Left lung (tissue), 10 donors: ENCODE data around the gene FUZ. TPM values are rescaled to one million over a fixed set of nuclear protein-coding genes. Genes with fewer than 3 reads are reported as not detected.

ENCODE experiments used
- ATAC-seq: fragments of 200-7000 bp; cut with Tn5 transposase; one replicate; pipeline ENCODE4 v1.9.1; 2020; ENCODE audit warnings: moderate library complexity
- DNase-seq, 4 donors: peaks; one replicate each; pipeline ENCODE4 v3.0.0-alpha.2; 2013 to 2020
- H3K27ac ChIP-seq, 2 donors: fragments of 200-600 bp; sonication (generic) in 1 of 2; one replicate each; pipeline versions ENCODE4 v1.5.0 to v1.8.0; 2020 to 2021
- H3K27me3 ChIP-seq, 2 donors: fragments of 200-600 bp; sonication (generic) in 1 of 2; one replicate each; pipeline versions ENCODE4 v1.5.0 to v1.8.0; 2020 to 2021
- H3K36me3 ChIP-seq, 2 donors: fragments of 200-600 bp; sonication (generic) in 1 of 2; one replicate each; pipeline versions ENCODE4 v1.5.0 to v1.8.0; 2020 to 2021
- H3K4me1 ChIP-seq, 2 donors: fragments of 200-600 bp; one replicate each; pipeline ENCODE4 v1.8.0; 2021
- H3K4me3 ChIP-seq, 2 donors: fragments of 200-600 bp; sonication (generic) in 1 of 2; one replicate each; pipeline versions ENCODE4 v1.5.0 to v1.8.0; 2020 to 2021; ENCODE audit warnings: mild to moderate bottlenecking in 1 of 2
- H3K9me3 ChIP-seq, 2 donors: fragments of 200-600 bp; sonication (generic) in 1 of 2; one replicate each; pipeline versions ENCODE4 v1.5.0 to v1.8.0; 2020 to 2021
- intact Hi-C, 2 donors: fragments of 100-400 bp; cut with DNase I; formaldehyde crosslinking; loops; one replicate each; pipeline versions ENCODE4 v1.11.2 to v1.14.2; 2022
- polyA plus RNA-seq, 6 donors: library from polyadenylated mRNA; unstranded; fragments of 120-200 nt; gene quantifications; one replicate each; pipeline ENCODE4 v1.2.1, GENCODE V29; 2013; ENCODE audit not compliant: insufficient read length in 6 of 6
- total RNA-seq, 2 donors: library from RNA; stranded (reverse); fragmentation: NEBNext Ultra II Directional; extraction: Animal tissue kit (Norgen Biotek cat#: 25700); gene quantifications; one replicate each; pipeline ENCODE4 v1.2.1, GENCODE V29; 2021
- TF ChIP-seq, protein P1 (sequence below), 2 donors: fragments of 200-600 bp; sonication (generic) in 1 of 2; IDR thresholded peaks; one replicate each; pipeline versions ENCODE4 v1.5.0 to v1.8.0; 2021; ENCODE audit warnings: antibody characterized with exemption in 2 of 2
- donor health status: DM: no; HTN: yes; CAD: no.
- donor health status: DM: no; HTN: no; CAD: no.

FUZ gene
- total and polyA plus RNA-seq, 8 donors, result 15.3 to 31.7 (median 25.8) TPM

- H3K4me1 ChIP-seq, result peaks cover 22 to 50% of the 10 kb centered on the region in 2 donors
- H3K27me3 ChIP-seq, result peaks cover 0 to 9% of the 10 kb centered on the region in 2 donors
- peaks cover 0 to 16% of the 10 kb centered on the region in 2 donors for H3K36me3 ChIP-seq
- ATAC-seq (peak; percentile 96), DNase-seq (peak; percentile 86 to 97 (median 92))
- intact Hi-C loops, result no loop called here
- peak within 1 kb of the TSS; percentile 71 to 83 for H3K4me3 ChIP-seq
- TF ChIP-seq, protein P1, sequence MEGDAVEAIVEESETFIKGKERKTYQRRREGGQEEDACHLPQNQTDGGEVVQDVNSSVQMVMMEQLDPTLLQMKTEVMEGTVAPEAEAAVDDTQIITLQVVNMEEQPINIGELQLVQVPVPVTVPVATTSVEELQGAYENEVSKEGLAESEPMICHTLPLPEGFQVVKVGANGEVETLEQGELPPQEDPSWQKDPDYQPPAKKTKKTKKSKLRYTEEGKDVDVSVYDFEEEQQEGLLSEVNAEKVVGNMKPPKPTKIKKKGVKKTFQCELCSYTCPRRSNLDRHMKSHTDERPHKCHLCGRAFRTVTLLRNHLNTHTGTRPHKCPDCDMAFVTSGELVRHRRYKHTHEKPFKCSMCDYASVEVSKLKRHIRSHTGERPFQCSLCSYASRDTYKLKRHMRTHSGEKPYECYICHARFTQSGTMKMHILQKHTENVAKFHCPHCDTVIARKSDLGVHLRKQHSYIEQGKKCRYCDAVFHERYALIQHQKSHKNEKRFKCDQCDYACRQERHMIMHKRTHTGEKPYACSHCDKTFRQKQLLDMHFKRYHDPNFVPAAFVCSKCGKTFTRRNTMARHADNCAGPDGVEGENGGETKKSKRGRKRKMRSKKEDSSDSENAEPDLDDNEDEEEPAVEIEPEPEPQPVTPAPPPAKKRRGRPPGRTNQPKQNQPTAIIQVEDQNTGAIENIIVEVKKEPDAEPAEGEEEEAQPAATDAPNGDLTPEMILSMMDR (IDR thresholded peaks at IDR 0.05), result no peak
- peak within 1 kb of the TSS; percentile 99 to 100 for H3K27ac ChIP-seq
- H3K9me3 ChIP-seq, result no peaks in the 10 kb centered on the region
These were observed 37.6 kb upstream of the FUZ start, which contains the start of gene PTOV1 for GRCh38 chr19:49850487-49851342. PTOV1 (plus strand) TSS chr19:49851159.

GRCh38 chr19:49850221-49850486, 37.1 kb upstream of the FUZ start:
- Histone ChIP-seq H3K4me3 (peak overlapping the region; percentile 71 to 83), H3K36me3 (peaks cover 0 to 11% of the 10 kb centered on the region in 2 donors), H3K27me3 (peaks cover 0 to 9% of the 10 kb centered on the region in 2 donors), H3K9me3 (no peaks in the 10 kb centered on the region), H3K27ac (peak overlapping the region; percentile 99 to 100), H3K4me1 (peaks cover 22 to 50% of the 10 kb centered on the region in 2 donors)
- peak in 1 of 4 donors; percentile 56 for DNase-seq
- no peak for ATAC-seq
- intact Hi-C loops, result no loop called here
- TF ChIP-seq, protein P1 (IDR thresholded peaks at IDR 0.05), result no peak

DNA sequence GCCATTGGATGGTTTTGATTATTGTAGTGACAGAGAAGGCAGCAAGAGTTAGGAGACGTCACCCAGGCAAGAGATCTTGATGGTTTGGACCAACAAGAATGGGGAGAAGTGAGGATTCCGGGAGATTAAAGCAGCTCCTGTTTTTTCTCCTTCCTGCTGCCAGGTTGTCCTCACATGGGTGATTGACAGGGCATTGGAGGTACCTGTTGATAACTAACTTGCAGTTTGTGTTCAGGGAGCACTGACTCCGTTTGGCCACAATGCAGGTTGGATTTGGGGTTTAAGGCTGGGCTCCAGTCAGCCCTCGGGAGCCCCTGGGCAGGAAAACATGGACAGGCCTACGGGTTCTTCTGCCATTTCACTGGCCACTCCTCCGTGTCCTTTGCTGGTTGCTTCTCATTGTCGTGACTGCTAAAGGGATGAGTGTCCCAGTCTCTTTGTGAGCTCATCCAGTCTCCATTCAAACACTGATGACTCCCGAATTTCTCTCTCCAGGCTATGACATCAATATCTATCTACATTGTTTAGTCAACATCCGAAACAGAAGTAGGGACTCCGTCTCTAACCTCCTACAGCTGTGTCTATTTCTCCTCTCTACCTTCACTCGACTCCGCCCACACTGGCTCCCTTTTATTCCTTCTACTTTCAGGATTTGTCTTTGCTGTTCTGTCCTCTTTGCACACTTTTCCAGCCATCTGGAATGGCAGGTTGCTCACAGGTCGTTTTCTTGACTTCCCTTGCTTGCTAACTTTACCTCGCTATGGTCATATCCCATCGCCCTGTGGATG, 36.5 kb upstream of the FUZ start:
- ATAC-seq, result no peak
- Histone ChIP-seq H3K27ac (no peak overlapping the region), H3K36me3 (peaks cover 0 to 6% of the 10 kb centered on the region in 2 donors), H3K4me3 (peak overlapping the region; percentile 71 to 83), H3K4me1 (peaks cover 22 to 50% of the 10 kb centered on the region in 2 donors), H3K9me3 (no peaks in the 10 kb centered on the region), H3K27me3 (peaks cover 0 to 9% of the 10 kb centered on the region in 2 donors)
- no peak for DNase-seq
- intact Hi-C loops, result no loop called here
- TF ChIP-seq, protein P1 (IDR thresholded peaks at IDR 0.05), result no peak

GRCh38 chr19:49848938-49849337, 35.8 kb upstream of the FUZ start:
- intact Hi-C loops, result no loop called here
- DNase-seq (no peak), ATAC-seq (no peak)
- TF ChIP-seq, protein P1 (IDR thresholded peaks at IDR 0.05), result no peak
- no peaks in the 10 kb centered on the region for H3K9me3 ChIP-seq
- no peak overlapping the region for H3K4me3 ChIP-seq
- peaks cover 22 to 50% of the 10 kb centered on the region in 2 donors for H3K4me1 ChIP-seq
- H3K27ac ChIP-seq, result peak overlapping the region in 1 of 2 donors; percentile 67
- no peaks in the 10 kb centered on the region for H3K36me3 ChIP-seq
- H3K27me3 ChIP-seq, result peaks cover 0 to 9% of the 10 kb centered on the region in 2 donors
